Breast epithelium (tissue), 3 donors: ENCODE measurements around the gene F11R.

Experiments
- POLR2A ChIP-seq: fragments of 450-650 bp; IDR thresholded peaks from one replicate; pipeline ENCODE4 v1.6.1; 2016; ENCODE audit warnings: antibody characterized with exemption, mild to moderate bottlenecking, moderate library complexity
- TF ChIP-seq, protein P1 (sequence below), 3 donors: fragments of 450-650 bp; IDR thresholded peaks; one replicate each; pipeline ENCODE4 v1.5.1; 2016 to 2017; ENCODE audit warnings: antibody characterized with exemption in 3 of 3, mild to moderate bottlenecking in 3 of 3, moderate library complexity in 3 of 3

DNA sequence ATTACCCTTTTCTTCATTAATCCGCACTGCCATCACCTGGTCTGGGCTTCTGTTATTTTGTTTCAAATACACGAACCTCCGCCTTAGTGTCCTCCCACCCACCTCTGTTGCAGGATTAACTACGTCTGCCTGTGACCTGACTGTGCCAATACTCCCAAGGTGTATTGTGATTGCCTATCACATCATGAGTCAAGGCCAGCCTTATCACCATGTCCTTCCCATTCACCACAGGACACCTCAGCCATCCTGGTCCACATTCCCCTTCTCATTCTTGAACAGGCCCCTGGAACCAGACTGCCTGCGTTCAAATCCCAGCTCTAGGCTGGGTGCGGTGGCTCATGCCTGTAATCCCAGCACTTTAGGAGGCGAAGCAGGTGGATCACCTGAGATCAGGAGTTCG is 14.4 kb downstream of the F11R start:
- TF ChIP-seq, protein P1, sequence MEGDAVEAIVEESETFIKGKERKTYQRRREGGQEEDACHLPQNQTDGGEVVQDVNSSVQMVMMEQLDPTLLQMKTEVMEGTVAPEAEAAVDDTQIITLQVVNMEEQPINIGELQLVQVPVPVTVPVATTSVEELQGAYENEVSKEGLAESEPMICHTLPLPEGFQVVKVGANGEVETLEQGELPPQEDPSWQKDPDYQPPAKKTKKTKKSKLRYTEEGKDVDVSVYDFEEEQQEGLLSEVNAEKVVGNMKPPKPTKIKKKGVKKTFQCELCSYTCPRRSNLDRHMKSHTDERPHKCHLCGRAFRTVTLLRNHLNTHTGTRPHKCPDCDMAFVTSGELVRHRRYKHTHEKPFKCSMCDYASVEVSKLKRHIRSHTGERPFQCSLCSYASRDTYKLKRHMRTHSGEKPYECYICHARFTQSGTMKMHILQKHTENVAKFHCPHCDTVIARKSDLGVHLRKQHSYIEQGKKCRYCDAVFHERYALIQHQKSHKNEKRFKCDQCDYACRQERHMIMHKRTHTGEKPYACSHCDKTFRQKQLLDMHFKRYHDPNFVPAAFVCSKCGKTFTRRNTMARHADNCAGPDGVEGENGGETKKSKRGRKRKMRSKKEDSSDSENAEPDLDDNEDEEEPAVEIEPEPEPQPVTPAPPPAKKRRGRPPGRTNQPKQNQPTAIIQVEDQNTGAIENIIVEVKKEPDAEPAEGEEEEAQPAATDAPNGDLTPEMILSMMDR (IDR thresholded peaks at IDR 0.05) = no peak
- no peak for TF ChIP-seq POLR2A
